Suprapubic skin (tissue), 4 donors: ENCODE measurements around the gene ABCC9. TPM values are rescaled to one million over a fixed set of nuclear protein-coding genes. Genes with fewer than 3 reads are reported as not detected.

Experiments used
- DNase-seq, 2 donors: peaks; one replicate each; pipeline ENCODE4 v3.0.0-alpha.2; 2019; ENCODE audit warnings: low spot score in 2 of 2
- H3K27ac ChIP-seq: fragments of 200-600 bp; sonication (generic); one replicate; pipeline ENCODE4 v1.5.1; 2019
- H3K27me3 ChIP-seq: fragments of 200-600 bp; sonication (generic); one replicate; pipeline ENCODE4 v1.5.1; 2019
- H3K36me3 ChIP-seq: fragments of 200-600 bp; sonication (generic); one replicate; pipeline ENCODE4 v1.5.1; 2019
- H3K4me1 ChIP-seq: fragments of 200-600 bp; sonication (generic); one replicate; pipeline ENCODE4 v1.5.1; 2019
- H3K4me3 ChIP-seq: fragments of 200-600 bp; sonication (generic); one replicate; pipeline ENCODE4 v1.5.1; 2019; ENCODE audit warnings: mild to moderate bottlenecking
- H3K9me3 ChIP-seq: fragments of 200-600 bp; sonication (generic); one replicate; pipeline ENCODE4 v1.5.1; 2019
- CTCF ChIP-seq, 2 donors: fragments of 200-600 bp in 1 of 2; fragments of 450-650 bp in 1 of 2; sonication (generic) in 1 of 2; IDR thresholded peaks; one replicate each; pipeline ENCODE4 v1.5.1; 2016 to 2019; ENCODE audit warnings: antibody characterized with exemption in 2 of 2, mild to moderate bottlenecking in 1 of 2, moderate library complexity in 1 of 2
- EP300 ChIP-seq: sonication (generic); formaldehyde crosslinking; IDR thresholded peaks from one replicate; pipeline ENCODE4 v1.6.1; 2017; ENCODE audit warnings: antibody characterized with exemption
- POLR2A ChIP-seq, 2 donors: fragments of 450-650 bp; IDR thresholded peaks; one replicate each; pipeline ENCODE4 v1.6.1; 2017; ENCODE audit warnings: antibody characterized with exemption in 2 of 2, mild to moderate bottlenecking in 2 of 2, moderate library complexity in 2 of 2
- POLR2AphosphoS5 ChIP-seq, 3 donors: sonication (generic); formaldehyde crosslinking; IDR thresholded peaks; one replicate each; pipeline ENCODE4 v1.6.1; 2017; ENCODE audit warnings: antibody characterized with exemption in 3 of 3
- WGBS: methylation state at CpG from one replicate; pipeline ENCODE4 v1.1.5; 2018; 5-methylcytosine and 5-hydroxymethylcytosine counted together
- total RNA-seq, 4 donors: library from RNA; depleted of rRNA; stranded (reverse); fragments of >200 nt; gene quantifications; one replicate each; pipeline ENCODE4 v1.1.0, GENCODE V29; 2016

The ABCC9 gene
- total RNA-seq, 4 donors from 2014 or later = 7.8 to 9.6 (median 8.1) TPM

- H3K4me1 ChIP-seq = peaks cover 8% of the 10 kb centered on the region
- WGBS = 80% methylated on average over 2 of the region's 2 CpGs
- no peak overlapping the region for H3K27ac ChIP-seq
These were observed 171.9 kb downstream of the ABCC9 start for GRCh38 chr12:21769307-21769706.

GRCh38 chr12:21766403-21766802 is 174.8 kb downstream of the ABCC9 start:
- DNase-seq = no peak
- WGBS = 89% methylated on average over 2 of the region's 2 CpGs
- TF ChIP-seq EP300 (no peak), POLR2A (IDR thresholded peaks at IDR 0.05) (no peak), POLR2AphosphoS5 (IDR thresholded peaks at IDR 0.05) (no peak), CTCF (IDR thresholded peaks at IDR 0.05) (no peak)

More at GRCh38 chr12:21769307-21769706, 171.9 kb downstream of the ABCC9 start:
- Histone ChIP-seq H3K9me3 (no peaks in the 10 kb centered on the region), H3K27me3 (peaks cover 12% of the 10 kb centered on the region), H3K4me3 (no peak overlapping the region), H3K36me3 (no peaks in the 10 kb centered on the region)
- TF ChIP-seq EP300 (no peak), POLR2A (IDR thresholded peaks at IDR 0.05) (no peak), CTCF (IDR thresholded peaks at IDR 0.05) (no peak), POLR2AphosphoS5 (IDR thresholded peaks at IDR 0.05) (no peak)
- DNase-seq = no peak

GRCh38 chr12:21764950-21765349 is 176.3 kb downstream of the ABCC9 start:
- Histone ChIP-seq H3K36me3 (no peaks in the 10 kb centered on the region), H3K27ac (no peak overlapping the region), H3K4me1 (peaks cover 13% of the 10 kb centered on the region), H3K27me3 (no peaks in the 10 kb centered on the region), H3K9me3 (no peaks in the 10 kb centered on the region), H3K4me3 (no peak overlapping the region)
- TF ChIP-seq POLR2AphosphoS5 (IDR thresholded peaks at IDR 0.05) (no peak), POLR2A (IDR thresholded peaks at IDR 0.05) (no peak), CTCF (IDR thresholded peaks at IDR 0.05) (no peak), EP300 (no peak)
- WGBS = 87% methylated on average over 4 of the region's 4 CpGs
- DNase-seq = no peak

More at GRCh38 chr12:21766403-21766802, 174.8 kb downstream of the ABCC9 start:
- Histone ChIP-seq H3K4me1 (peaks cover 7% of the 10 kb centered on the region), H3K4me3 (no peak overlapping the region), H3K27ac (no peak overlapping the region), H3K27me3 (no peaks in the 10 kb centered on the region), H3K9me3 (no peaks in the 10 kb centered on the region), H3K36me3 (no peaks in the 10 kb centered on the region)

GRCh38 chr12:21764065-21764464 is 177.2 kb downstream of the ABCC9 start:
- H3K4me3 ChIP-seq = no peak overlapping the region
- peaks cover 13% of the 10 kb centered on the region for H3K4me1 ChIP-seq
- no peak overlapping the region for H3K27ac ChIP-seq
- TF ChIP-seq EP300 = no peak
- TF ChIP-seq POLR2A (IDR thresholded peaks at IDR 0.05) = no peak
- no peak for TF ChIP-seq CTCF (IDR thresholded peaks at IDR 0.05)
- TF ChIP-seq POLR2AphosphoS5 (IDR thresholded peaks at IDR 0.05) = no peak
- H3K36me3 ChIP-seq = no peaks in the 10 kb centered on the region
- H3K27me3 ChIP-seq = no peaks in the 10 kb centered on the region
- WGBS = 72% methylated on average over 2 of the region's 2 CpGs
- no peak for DNase-seq
- no peaks in the 10 kb centered on the region for H3K9me3 ChIP-seq

GRCh38 chr12:21763531-21763930 is 177.7 kb downstream of the ABCC9 start:
- no peak overlapping the region for H3K27ac ChIP-seq
- H3K36me3 ChIP-seq = no peaks in the 10 kb centered on the region

More at GRCh38 chr12:21763531-21763930, 177.7 kb downstream of the ABCC9 start:
- no peak for DNase-seq
- 88% methylated on average over 2 of the region's 2 CpGs for WGBS
- Histone ChIP-seq H3K4me1 (peaks cover 13% of the 10 kb centered on the region), H3K4me3 (no peak overlapping the region), H3K9me3 (no peaks in the 10 kb centered on the region), H3K27me3 (no peaks in the 10 kb centered on the region)
- TF ChIP-seq EP300 = no peak
- no peak for TF ChIP-seq POLR2AphosphoS5 (IDR thresholded peaks at IDR 0.05)
- no peak for TF ChIP-seq POLR2A (IDR thresholded peaks at IDR 0.05)
- TF ChIP-seq CTCF (IDR thresholded peaks at IDR 0.05) = no peak
